PFSK-1 (cell line): Measurements from ENCODE around the gene NRBF2.

Source experiments
- FOXP2 ChIP-seq: optimal IDR thresholded peaks from 2 replicates; pipeline ENCODE3; 2011; ENCODE audit warnings: borderline replicate concordance, control low read depth, inconsistent platforms; ENCODE audit not compliant: insufficient read depth; ENCODE audit errors: extremely low read length, extremely low read depth
- POLR2AphosphoS5 ChIP-seq: IDR thresholded peaks from 2 replicates; pipeline ENCODE4 v1.6.1; 2012; ENCODE audit warnings: low read depth, mild to moderate bottlenecking, control low read depth, low read length, moderate library complexity
- REST ChIP-seq, 2 experiments: IDR thresholded peaks; 2 replicates each; pipeline versions ENCODE4 v1.6.1 to v1.8.0; 2011 to 2012; ENCODE audit warnings: low read depth in 2 of 2, low read length in 2 of 2, control low read depth in 1 of 2, inconsistent platforms in 1 of 2, mild to moderate bottlenecking in 1 of 2, moderate library complexity in 1 of 2; ENCODE audit not compliant: insufficient read depth in 1 of 2
- SIN3A ChIP-seq: IDR thresholded peaks from 2 replicates; pipeline ENCODE4 v1.6.1; 2012; ENCODE audit warnings: mild to moderate bottlenecking, low read length, moderate library complexity, borderline replicate concordance; ENCODE audit not compliant: insufficient read depth
- TAF1 ChIP-seq: IDR thresholded peaks from 2 replicates; pipeline ENCODE4 v1.6.1; 2012; ENCODE audit warnings: low read length, control low read depth, borderline replicate concordance; ENCODE audit not compliant: insufficient read depth

The NRBF2 gene

GRCh38 chr10:63128443-63128842 lies 4.7 kb upstream of the NRBF2 start:
- TF ChIP-seq FOXP2: no peak
- TF ChIP-seq POLR2AphosphoS5: no peak
- no peak for TF ChIP-seq SIN3A
- TF ChIP-seq TAF1: no peak
- TF ChIP-seq REST (IDR thresholded peaks at IDR 0.05; ENCODE audit: insufficient read depth in 1 of 2, low read depth in 2 of 2, low read length in 2 of 2): no peak

- TF ChIP-seq REST (IDR thresholded peaks at IDR 0.05; ENCODE audit: insufficient read depth in 1 of 2, low read depth in 2 of 2, low read length in 2 of 2): no peak
- TF ChIP-seq FOXP2: no peak
- no peak for TF ChIP-seq SIN3A
- TF ChIP-seq POLR2AphosphoS5: no peak
- no peak for TF ChIP-seq TAF1
These were observed 3.2 kb upstream of the NRBF2 start for GRCh38 chr10:63129888-63130287.

- TF ChIP-seq TAF1 (no peak), REST (IDR thresholded peaks at IDR 0.05; ENCODE audit: insufficient read depth in 1 of 2, low read depth in 2 of 2, low read length in 2 of 2) (no peak), FOXP2 (no peak), SIN3A (no peak), POLR2AphosphoS5 (no peak)
These were observed 475 bp upstream of the NRBF2 start for GRCh38 chr10:63132651-63133055.

GRCh38 chr10:63133821-63134557 lies 861 bp downstream of the NRBF2 start:
- TF ChIP-seq TAF1 (no peak), POLR2AphosphoS5 (no peak), FOXP2 (no peak), REST (IDR thresholded peaks at IDR 0.05; ENCODE audit: insufficient read depth in 1 of 2, low read depth in 2 of 2, low read length in 2 of 2) (no peak), SIN3A (no peak)
